ENCODE data around the gene LRRC8D.
A peak's percentile ranks its signal among the peaks of the same experiment; 100 is the strongest.
"Not testable (repeated sequence)": the region's sequence is repeated elsewhere in the genome, so short reads cannot be mapped to it uniquely, and the experiment has no call there.

The LRRC8D gene

GRCh38 chr1:89918127-89918793 is 97.4 kb downstream of the LRRC8D start:
- peak; percentile 54 for DNase-seq

- DNase-seq: no peak
These were observed 97.9 kb downstream of the LRRC8D start for GRCh38 chr1:89918794-89919155.

GRCh38 chr1:89919174-89919573 is 98.3 kb downstream of the LRRC8D start:
- no peak for DNase-seq

DNA sequence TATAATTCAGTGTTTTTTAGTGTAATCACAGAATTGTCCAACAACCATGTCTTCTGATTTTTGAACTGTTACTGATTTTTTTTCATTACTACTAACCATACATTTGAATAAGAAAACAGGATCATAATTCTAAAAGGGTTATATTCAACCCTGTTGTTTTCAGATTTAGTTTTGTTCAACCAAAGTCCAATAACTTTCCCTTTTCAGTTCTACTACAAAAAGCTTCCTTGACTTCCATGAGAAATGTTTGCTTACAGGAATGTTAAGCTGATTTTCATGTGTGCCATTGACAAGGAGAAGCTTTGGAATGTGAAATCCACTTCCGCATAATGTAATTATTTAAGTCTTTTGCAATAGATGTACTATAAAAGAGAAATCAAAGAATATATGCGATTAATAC is 102.1 kb downstream of the LRRC8D start:
- no peak for DNase-seq

- no peak for DNase-seq
These were observed 102.7 kb downstream of the LRRC8D start for GRCh38 chr1:89923517-89923916.

DNA sequence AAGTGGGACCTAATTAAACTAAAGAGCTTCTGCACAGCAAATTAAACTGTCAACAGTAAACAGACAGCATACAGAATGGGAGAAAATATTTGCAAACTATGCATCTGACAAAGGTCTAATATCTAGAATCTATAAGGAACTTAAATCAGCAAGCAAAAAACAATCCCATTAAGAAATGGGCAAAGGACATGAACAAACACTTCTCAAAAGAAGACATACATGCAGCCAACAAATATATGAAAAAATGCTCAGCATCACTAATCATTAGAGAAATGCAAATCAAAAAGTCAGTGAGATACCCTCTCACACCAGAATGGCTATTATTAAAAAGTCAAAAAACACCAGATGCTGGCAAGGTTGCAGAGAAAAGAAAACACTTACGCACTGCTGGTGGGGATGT is 103.2 kb downstream of the LRRC8D start:
- not testable (repeated sequence) for DNase-seq

- DNase-seq: no peak
These were observed 106.2 kb downstream of the LRRC8D start for GRCh38 chr1:89927049-89927448.

DNA sequence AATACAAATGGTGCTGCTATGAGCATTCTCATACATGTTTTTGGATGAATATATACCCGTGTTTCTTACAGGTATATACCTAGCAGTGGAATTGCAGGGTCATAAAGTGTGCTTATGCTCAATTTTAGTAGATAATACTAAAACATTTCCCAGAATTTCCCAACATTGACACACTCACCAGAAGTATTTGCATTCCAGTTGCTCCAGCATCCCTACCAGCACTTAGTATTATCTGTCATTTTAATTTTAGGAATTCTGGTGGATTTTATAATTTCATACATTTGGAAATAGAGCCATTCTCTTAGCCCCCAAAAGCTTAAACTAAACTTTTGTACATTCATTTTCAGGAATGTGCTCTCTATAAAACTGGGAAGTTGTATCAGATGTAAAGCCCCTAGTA is 106.6 kb downstream of the LRRC8D start:
- DNase-seq: no peak

- no peak for DNase-seq
These were observed 107.7 kb downstream of the LRRC8D start for GRCh38 chr1:89928506-89928905.

DNA sequence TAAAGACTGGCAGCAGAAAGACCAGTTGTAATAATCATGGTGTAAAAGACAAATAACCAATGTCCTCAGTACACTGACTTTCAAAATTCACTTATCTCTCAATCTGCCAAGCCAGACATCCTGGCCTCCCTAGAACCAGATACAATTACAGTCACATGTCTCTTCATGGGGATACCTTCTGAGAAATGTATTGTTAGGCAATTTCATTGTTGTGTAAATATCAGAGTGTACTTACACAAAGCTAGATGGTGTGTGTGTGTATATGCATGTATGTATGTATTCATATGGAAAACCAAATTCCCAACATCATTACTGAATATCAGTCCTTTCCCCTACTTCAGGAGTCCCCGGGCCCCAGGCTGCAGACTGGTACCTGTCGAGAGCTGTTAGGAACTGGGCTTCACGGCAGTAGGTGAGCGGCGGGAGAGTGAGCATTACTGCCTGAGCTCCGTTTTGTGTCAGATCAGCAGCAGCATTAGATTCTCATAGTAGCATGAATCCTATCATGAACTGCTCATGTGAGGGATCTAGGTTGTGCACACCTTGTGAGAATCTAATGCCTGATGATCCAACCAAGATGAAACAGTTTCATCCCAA is 108.7 kb downstream of the LRRC8D start:
- no peak for DNase-seq

DNA sequence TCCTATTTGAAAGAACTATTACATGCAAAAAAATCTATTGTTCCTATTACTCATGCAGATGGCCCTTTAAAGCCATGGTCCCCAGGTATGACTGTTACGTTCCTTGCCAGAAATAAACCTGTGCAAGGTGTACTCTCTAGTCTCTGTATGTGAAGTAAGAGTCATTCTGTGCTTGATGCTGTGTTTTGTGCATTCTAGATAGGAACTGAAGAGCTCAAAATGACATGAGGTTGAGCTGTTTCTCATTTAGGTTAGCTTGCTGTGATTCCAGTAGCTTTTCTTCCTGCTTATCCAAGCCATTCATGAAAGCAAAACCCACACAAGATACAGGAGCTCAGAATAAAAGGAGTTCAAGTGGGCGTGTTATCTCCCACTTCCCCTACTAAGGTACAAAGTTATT is 109.7 kb downstream of the LRRC8D start:
- DNase-seq: no peak

GRCh38 chr1:89931964-89932363 is 111.1 kb downstream of the LRRC8D start:
- DNase-seq: no peak

- no peak for DNase-seq
These were observed 111.9 kb downstream of the LRRC8D start for GRCh38 chr1:89932598-89933364.

- DNase-seq: no peak
These were observed 113.6 kb downstream of the LRRC8D start for GRCh38 chr1:89934461-89934860.

DNA sequence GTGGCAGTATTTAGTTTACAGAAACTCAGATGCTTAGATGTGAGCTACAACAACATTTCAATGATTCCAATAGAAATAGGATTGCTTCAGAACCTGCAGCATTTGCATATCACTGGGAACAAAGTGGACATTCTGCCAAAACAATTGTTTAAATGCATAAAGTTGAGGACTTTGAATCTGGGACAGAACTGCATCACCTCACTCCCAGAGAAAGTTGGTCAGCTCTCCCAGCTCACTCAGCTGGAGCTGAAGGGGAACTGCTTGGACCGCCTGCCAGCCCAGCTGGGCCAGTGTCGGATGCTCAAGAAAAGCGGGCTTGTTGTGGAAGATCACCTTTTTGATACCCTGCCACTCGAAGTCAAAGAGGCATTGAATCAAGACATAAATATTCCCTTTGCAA is 114.4 kb downstream of the LRRC8D start:
- DNase-seq: no peak

- no peak for DNase-seq
These were observed 115.9 kb downstream of the LRRC8D start for GRCh38 chr1:89936694-89937093.

DNA sequence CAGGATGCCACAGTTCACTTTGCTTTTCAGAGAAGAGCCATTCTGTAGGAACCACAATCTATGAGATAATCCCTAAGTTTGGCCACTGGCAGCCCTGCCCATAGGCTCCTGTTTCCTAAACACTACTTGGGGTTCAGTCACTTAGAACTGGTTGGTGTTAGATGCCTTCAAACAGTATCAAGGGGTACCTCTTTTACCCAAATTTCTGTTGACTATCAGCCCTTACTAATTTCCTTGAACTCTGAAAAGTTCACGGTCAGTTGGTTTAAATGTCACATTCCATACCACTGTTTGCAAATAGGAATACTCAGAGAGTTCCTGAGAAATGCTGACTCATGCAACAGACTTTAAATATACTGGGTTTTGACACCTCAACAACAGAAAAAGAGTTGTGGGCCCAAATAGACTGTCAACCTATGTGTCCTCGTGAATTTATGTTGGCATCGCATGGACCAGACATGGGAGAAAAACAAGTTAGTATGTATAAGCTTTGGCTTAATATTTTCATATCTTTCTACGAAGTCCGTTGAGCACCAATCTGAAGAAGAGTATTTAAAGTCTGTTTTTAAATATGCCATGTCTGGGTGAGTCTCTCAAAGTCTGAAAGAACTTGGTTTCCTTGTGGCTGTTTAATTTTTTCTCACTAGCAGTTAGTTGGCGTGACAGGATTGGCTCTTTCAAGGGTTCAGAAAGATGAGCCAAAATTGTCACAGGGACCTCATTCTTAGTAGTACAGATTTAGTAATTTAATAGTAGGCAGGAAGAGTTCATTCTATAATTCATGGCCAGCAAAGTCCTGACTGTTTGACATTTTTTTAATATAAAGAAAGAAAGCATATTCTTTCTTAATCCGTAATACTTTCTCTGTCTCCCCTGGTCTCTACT is 117.6 kb downstream of the LRRC8D start:
- DNase-seq: no peak

DNA sequence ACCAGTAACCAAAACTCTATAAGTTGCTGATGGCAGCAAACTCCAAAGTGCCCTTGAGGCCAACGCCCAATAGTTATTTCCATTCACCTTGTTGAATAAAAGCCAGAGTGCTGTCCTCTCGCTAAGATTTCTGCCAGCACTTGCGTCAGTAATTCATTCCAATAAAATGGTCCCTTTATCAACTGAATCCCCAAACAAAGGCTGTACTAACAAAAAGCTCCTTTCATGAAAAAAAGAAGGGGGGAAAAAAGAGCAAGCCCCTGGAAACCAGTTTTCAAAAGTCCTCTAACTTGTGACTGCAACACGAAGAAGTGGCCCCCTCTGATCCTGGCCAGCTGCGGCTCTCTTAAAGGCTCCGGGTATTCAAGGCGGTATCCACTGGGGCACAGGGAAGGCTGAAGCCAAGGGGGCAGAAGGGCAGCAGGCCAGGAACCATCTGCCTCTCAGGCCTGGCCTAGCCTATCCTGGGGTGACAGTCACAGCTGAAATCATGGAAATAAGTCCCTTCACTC is 118.3 kb downstream of the LRRC8D start:
- no peak for DNase-seq

- DNase-seq: no peak
These were observed 119.0 kb downstream of the LRRC8D start for GRCh38 chr1:89939693-89940438.

- DNase-seq: no peak
These were observed 120.4 kb downstream of the LRRC8D start for GRCh38 chr1:89941110-89941766.

GRCh38 chr1:89942014-89942413 is 121.2 kb downstream of the LRRC8D start:
- DNase-seq: no peak
